Keratinocyte (primary cell): ENCODE measurements around the gene COX7B2.

ENCODE experiments used
- EZH2 ChIP-seq: IDR thresholded peaks from one replicate; pipeline ENCODE4 v1.6.1; 2012; ENCODE audit warnings: inconsistent platforms, mild to moderate bottlenecking, low read length, moderate library complexity
- TF ChIP-seq, protein P1 (sequence below), 3 experiments: IDR thresholded peaks in 1 of 3; conservative IDR thresholded peaks in 1 of 3; optimal IDR thresholded peaks in 1 of 3; 2 replicates in 2 of 3; 3 replicates in 1 of 3; pipeline versions ENCODE3 to v1.5.1; 2011; ENCODE audit warnings: low read length in 3 of 3, mild to moderate bottlenecking in 3 of 3, moderate library complexity in 2 of 3, control low read depth in 1 of 3, inconsistent platforms in 1 of 3; ENCODE audit not compliant: insufficient read depth in 2 of 3; ENCODE audit errors: extremely low read depth in 1 of 3

DNA sequence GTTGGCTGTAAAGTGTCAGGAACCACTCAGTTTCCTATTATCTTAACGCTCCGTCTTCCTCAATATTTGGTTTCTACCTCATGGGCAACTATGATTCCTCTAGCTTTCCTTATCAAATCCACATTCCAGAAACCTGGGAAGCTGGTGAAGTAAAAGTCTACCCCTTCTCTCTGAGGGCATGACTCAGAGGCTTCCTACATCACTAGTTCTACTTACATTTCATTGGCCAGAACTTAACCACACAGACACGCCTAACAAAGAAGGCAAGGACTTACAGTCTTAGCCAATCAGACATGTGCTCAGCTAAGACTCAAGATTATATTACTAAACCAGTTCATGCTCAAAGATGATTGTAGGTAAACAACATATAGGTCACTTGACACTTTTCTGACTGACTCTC is 30.4 kb downstream of the COX7B2 start:
- TF ChIP-seq, protein P1, sequence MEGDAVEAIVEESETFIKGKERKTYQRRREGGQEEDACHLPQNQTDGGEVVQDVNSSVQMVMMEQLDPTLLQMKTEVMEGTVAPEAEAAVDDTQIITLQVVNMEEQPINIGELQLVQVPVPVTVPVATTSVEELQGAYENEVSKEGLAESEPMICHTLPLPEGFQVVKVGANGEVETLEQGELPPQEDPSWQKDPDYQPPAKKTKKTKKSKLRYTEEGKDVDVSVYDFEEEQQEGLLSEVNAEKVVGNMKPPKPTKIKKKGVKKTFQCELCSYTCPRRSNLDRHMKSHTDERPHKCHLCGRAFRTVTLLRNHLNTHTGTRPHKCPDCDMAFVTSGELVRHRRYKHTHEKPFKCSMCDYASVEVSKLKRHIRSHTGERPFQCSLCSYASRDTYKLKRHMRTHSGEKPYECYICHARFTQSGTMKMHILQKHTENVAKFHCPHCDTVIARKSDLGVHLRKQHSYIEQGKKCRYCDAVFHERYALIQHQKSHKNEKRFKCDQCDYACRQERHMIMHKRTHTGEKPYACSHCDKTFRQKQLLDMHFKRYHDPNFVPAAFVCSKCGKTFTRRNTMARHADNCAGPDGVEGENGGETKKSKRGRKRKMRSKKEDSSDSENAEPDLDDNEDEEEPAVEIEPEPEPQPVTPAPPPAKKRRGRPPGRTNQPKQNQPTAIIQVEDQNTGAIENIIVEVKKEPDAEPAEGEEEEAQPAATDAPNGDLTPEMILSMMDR (optimal IDR thresholded peaks at IDR 0.05 in 1 of 3, IDR thresholded peaks at IDR 0.05 in 1 of 3, conservative IDR thresholded peaks at IDR 0.05 in 1 of 3; ENCODE audit: extremely low read depth in 1 of 3, insufficient read depth in 2 of 3, low read length in 3 of 3), result no peak
- TF ChIP-seq EZH2, result no peak
